Uterus (tissue), 2 donors: Measurements from ENCODE around the gene PLA2G2E.

ENCODE experiments used
- POLR2A ChIP-seq, 2 donors: fragments of 450-650 bp; IDR thresholded peaks; one replicate each; pipeline ENCODE4 v1.6.1; 2016; ENCODE audit warnings: antibody characterized with exemption in 2 of 2, mild to moderate bottlenecking in 1 of 2, moderate library complexity in 1 of 2
- TF ChIP-seq, protein P1 (sequence below), 4 experiments: fragments of 200-600 bp in 2 of 4; fragments of 450-650 bp in 2 of 4; sonication (generic) in 2 of 4; IDR thresholded peaks; one replicate each; pipeline ENCODE4 v1.5.1; 2016 to 2019; ENCODE audit warnings: antibody characterized with exemption in 4 of 4, mild to moderate bottlenecking in 2 of 4, moderate library complexity in 1 of 4

DNA sequence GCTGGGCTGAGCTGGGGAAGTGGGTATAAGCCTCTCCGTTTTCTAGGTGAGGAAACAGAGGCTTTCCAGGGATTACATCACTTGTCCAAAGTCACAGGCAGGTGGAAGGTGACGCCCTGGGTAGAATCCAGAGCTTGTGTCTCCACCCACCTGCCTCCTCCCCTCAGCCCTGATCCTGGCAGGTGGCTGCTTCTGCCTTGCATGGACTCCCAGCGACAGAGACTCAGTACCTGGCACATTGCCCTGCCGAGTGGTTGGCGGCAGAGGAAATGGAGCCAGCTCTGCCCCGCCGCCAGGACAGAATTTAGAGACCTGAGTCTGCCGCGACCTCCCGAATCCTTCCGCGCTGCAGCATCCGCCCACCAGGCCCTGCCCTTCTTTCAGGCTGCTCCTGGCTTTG, 2.1 kb downstream of the PLA2G2E start:
- no peak for TF ChIP-seq POLR2A (IDR thresholded peaks at IDR 0.05)
- TF ChIP-seq, protein P1, sequence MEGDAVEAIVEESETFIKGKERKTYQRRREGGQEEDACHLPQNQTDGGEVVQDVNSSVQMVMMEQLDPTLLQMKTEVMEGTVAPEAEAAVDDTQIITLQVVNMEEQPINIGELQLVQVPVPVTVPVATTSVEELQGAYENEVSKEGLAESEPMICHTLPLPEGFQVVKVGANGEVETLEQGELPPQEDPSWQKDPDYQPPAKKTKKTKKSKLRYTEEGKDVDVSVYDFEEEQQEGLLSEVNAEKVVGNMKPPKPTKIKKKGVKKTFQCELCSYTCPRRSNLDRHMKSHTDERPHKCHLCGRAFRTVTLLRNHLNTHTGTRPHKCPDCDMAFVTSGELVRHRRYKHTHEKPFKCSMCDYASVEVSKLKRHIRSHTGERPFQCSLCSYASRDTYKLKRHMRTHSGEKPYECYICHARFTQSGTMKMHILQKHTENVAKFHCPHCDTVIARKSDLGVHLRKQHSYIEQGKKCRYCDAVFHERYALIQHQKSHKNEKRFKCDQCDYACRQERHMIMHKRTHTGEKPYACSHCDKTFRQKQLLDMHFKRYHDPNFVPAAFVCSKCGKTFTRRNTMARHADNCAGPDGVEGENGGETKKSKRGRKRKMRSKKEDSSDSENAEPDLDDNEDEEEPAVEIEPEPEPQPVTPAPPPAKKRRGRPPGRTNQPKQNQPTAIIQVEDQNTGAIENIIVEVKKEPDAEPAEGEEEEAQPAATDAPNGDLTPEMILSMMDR (IDR thresholded peaks at IDR 0.05), result no peak
